ENCODE data around the gene GATA3.

DNA sequence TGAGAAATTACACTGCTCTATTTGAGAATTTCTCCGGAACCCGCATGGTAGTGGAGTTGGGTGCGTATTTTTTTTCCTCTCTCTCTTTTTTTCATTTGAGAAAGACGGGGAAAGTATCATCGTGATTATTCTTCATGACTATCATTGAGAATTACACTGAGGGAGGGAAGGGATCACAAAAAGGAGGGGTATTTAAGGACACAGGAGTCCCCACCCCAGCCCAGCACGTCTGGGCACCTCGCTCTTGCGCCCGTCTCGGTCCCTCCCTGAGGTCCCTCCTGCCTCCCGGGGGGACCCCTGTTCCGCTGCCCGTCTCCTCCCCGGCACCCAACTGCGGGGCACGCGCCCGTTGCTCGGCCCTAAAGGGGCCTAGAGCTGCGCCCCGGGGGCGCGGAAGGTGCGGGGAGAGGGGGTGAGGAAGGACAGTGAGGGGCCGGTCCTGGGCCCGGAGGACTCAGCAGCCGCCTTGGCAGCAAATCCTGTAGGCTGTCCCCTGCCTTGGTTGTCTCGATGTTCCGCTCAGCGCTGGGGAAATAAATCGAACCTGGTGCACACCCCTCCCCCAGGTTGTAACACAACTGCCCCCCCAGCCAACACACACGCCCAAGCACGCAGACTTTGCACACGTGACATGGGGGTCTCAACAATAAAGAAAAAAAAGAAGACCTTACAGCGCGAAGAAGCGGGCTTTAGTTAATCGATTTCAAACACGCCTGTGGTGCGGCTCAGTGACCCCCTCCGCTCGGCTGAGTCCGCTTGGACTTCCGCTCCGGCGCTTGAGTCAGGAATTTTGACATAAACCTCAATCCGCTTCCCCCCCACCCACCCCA is 18.6 kb upstream of the GATA3 start:
- TF ChIP-seq, protein P1, sequence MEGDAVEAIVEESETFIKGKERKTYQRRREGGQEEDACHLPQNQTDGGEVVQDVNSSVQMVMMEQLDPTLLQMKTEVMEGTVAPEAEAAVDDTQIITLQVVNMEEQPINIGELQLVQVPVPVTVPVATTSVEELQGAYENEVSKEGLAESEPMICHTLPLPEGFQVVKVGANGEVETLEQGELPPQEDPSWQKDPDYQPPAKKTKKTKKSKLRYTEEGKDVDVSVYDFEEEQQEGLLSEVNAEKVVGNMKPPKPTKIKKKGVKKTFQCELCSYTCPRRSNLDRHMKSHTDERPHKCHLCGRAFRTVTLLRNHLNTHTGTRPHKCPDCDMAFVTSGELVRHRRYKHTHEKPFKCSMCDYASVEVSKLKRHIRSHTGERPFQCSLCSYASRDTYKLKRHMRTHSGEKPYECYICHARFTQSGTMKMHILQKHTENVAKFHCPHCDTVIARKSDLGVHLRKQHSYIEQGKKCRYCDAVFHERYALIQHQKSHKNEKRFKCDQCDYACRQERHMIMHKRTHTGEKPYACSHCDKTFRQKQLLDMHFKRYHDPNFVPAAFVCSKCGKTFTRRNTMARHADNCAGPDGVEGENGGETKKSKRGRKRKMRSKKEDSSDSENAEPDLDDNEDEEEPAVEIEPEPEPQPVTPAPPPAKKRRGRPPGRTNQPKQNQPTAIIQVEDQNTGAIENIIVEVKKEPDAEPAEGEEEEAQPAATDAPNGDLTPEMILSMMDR (IDR thresholded peaks at IDR 0.05): no peak
- TF ChIP-seq POLR2A (IDR thresholded peaks at IDR 0.05): no peak

All from breast epithelium (tissue), 3 donors.